ENCODE data around the gene B3GNT5.
"Not testable (repeated sequence)": the region's sequence is repeated elsewhere in the genome, so short reads cannot be mapped to it uniquely, and the experiment has no call there.

The B3GNT5 gene

DNA sequence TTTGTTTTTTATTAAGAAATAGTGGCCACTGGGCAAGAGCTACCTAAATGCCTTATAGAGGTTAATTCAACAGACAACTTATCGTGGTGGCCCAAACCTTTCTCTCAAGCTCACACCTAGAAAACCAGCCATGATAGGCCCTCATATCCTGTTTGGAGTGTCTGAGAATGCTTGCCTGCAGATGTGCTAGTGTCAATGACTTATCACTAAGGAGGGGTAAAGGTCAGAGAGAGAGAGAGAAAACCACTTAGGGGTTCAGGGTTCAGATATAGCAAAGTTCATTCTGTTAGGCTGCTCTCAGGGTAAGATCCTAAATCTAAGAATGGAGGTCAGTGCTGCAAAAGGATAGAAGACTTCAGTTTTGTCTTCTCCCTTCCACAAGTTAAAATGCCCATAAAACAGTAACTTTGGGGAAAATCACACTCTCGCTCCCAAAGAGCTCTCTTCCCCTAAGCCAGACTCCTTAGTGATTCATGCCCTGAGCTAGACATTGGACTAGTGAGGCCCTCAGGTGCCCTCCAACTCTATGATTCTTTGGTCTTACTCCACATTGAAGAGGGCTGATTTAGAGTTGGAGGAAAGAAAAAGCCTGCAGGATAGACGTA is 30.3 kb upstream of the B3GNT5 start:
- H3K36me3 Mint-ChIP-seq = no peaks in the 10 kb centered on the region
- H3K27ac Mint-ChIP-seq = no peak overlapping the region
- peaks cover 12% of the 10 kb centered on the region for H3K4me1 Mint-ChIP-seq
- no peaks in the 10 kb centered on the region for H3K9me3 Mint-ChIP-seq
- peak in 1 of 2 donors; percentile 2 for DNase-seq (ENCODE audit: low spot score in 2 of 2)
- ATAC-seq = no peak
- no peak overlapping the region for H3K4me3 Mint-ChIP-seq

DNA sequence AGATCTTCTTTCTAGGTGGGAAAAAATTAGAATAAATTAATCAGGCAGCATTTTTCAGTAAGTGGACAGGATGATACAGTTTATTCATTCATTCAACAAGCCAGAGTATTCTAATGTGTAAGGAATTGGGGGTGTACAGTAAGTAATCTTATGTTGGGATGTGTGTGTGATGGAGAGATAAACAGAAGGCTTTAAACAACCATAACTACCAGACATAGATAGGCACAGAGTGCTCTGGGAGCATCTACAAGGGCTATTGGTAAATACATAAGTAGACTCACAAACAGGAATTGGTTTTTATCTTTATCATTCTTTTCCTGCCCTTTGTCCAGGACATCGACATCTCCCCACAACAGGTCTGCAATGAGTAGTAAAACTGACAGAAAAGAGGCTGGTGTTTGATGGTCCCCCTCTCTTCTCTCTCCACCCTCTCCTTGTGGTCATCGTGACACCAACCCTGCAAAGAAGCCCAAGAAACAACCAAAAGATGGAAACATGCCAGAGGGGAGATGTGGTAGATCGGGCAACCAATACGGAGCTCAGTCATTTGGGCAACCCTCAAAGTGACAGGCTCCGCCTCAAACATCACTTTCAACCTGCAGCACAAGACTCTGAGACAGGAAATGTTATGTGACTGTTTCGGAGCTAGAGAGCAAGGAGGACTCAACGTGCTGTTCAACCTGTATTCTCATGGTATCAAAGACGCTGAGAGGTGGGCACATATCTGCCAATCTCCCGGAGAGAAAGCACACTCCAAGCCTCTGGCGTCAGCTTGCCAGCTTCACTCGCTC is 28.7 kb upstream of the B3GNT5 start:
- DNase-seq (ENCODE audit: low spot score in 2 of 2) (peak in 1 of 2 donors; percentile 50), ATAC-seq (peak; percentile 80)
- Mint-ChIP-seq H3K4me1 (peaks cover 12% of the 10 kb centered on the region), H3K4me3 (peak overlapping the region; percentile 6), H3K36me3 (no peaks in the 10 kb centered on the region), H3K9me3 (no peaks in the 10 kb centered on the region), H3K27ac (no peak overlapping the region)

DNA sequence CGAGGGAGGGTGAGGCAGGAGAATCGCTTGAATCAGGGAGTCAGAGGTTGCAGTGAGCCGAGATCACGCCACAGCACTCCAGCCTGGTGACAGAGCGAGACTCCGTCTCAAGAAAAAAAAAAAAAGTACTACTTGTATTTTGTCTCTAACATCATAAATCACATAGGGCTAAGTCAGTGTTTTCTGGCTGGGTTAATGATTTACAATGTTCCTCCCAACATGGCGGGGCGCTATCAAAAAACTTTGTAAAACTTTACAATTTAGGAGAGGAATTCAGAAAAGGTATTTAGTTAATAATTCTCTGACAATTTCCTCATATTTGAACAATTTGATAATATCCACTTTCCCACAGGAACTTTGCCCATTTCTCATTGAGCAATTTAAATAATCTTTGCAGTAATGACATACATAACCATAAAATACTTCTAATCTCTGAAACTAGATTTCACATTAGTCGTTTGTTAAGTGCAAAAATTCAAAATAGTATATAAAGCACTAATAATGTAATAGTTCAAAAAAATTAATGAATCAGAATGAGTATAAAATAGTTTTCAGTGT is 26.6 kb upstream of the B3GNT5 start:
- H3K4me1 Mint-ChIP-seq = peaks cover 12% of the 10 kb centered on the region
- ATAC-seq (no peak), DNase-seq (ENCODE audit: low spot score in 2 of 2) (no peak)
- no peak overlapping the region for H3K4me3 Mint-ChIP-seq
- no peaks in the 10 kb centered on the region for H3K36me3 Mint-ChIP-seq
- H3K9me3 Mint-ChIP-seq = no peaks in the 10 kb centered on the region
- H3K27ac Mint-ChIP-seq = no peak overlapping the region

DNA sequence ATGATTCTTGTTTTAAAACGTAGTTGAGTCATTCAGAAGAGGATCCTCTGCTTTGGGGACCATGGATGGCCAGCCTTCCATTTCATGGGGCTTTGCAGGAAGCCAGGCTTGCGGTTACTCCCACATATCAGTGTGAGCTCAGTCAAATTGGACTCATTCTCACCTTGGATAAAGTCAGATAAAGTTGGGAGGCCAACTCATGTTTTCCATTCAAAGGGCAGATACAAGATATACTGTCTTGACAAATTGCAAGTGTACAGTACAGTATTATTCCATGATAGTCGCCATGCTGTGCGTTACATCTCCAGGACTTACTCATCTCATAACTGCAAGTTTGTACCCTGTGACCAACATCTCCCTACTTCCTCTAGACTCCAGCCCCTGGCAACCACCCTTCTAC is 25.5 kb upstream of the B3GNT5 start:
- no peaks in the 10 kb centered on the region for H3K9me3 Mint-ChIP-seq
- no peak overlapping the region for H3K4me3 Mint-ChIP-seq
- H3K27ac Mint-ChIP-seq = no peak overlapping the region
- H3K4me1 Mint-ChIP-seq = peaks cover 12% of the 10 kb centered on the region
- no peaks in the 10 kb centered on the region for H3K36me3 Mint-ChIP-seq
- no peak for DNase-seq (ENCODE audit: low spot score in 2 of 2)
- no peak for ATAC-seq

DNA sequence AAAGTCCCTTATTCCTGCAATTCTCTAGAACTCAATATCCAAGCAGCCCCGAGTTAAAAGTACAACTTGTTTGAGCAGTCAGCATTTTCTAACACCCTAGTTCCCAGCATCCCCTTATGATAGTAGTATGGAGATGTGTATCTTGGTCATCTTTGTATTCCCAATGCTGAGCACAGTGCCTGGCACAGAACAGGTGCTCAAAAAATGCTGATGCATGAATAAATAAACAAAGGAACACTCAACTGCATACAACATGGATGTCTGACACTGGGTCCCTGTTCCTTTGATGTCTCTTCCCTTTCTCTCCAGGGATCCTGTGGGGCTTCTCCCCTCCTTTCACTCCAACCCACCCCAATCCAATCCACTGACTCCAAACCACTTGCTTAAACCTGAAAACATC is 23.9 kb upstream of the B3GNT5 start:
- no peaks in the 10 kb centered on the region for H3K36me3 Mint-ChIP-seq
- H3K4me3 Mint-ChIP-seq = no peak overlapping the region
- no peak for DNase-seq (ENCODE audit: low spot score in 2 of 2)
- H3K9me3 Mint-ChIP-seq = no peaks in the 10 kb centered on the region
- no peak overlapping the region for H3K27ac Mint-ChIP-seq
- ATAC-seq = no peak
- H3K4me1 Mint-ChIP-seq = peaks cover 11% of the 10 kb centered on the region

DNA sequence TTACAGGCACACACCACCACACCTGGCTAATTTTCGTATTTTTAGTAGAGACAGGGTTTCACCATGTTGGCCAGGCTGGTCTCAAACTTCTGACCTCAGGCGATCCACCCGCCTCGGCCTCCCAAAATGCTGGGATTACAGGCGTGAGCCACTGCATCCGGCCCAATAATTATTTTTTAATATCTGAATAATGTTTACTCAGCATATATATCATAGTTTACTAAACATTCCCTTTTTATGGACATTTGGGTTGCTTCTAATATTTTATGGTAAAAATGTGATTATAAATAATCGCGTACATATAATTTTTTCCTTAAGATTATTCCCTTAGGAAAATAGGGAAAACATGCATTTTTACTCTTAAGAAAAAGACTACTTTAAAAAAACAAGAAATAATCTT is 22.8 kb upstream of the B3GNT5 start:
- H3K4me1 Mint-ChIP-seq; H3K4me3 Mint-ChIP-seq; H3K9me3 Mint-ChIP-seq; ATAC-seq; DNase-seq (ENCODE audit: low spot score in 2 of 2); H3K36me3 Mint-ChIP-seq; H3K27ac Mint-ChIP-seq: not testable (repeated sequence)

DNA sequence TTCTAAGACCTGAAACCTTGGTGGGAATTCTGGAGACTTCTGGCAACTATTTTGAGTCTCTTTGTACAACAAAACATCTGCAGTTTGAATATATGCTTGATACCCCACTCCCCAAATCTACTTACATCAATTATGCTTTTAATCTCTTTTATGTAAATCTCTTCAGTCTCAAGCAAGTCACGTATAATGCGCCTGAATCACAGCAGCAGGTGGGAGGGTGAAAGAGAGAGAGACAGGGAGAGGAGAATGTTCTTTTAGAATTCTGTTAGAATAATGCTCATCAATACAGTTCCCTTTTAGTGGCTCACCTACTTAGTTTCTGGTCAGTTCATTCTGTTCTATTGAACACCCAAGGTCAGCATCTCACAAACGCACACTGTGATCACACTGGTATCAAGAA is 22.2 kb upstream of the B3GNT5 start:
- H3K4me1 Mint-ChIP-seq = no peaks in the 10 kb centered on the region
- no peak overlapping the region for H3K4me3 Mint-ChIP-seq
- DNase-seq (ENCODE audit: low spot score in 2 of 2) (no peak), ATAC-seq (no peak)
- no peaks in the 10 kb centered on the region for H3K36me3 Mint-ChIP-seq
- no peak overlapping the region for H3K27ac Mint-ChIP-seq
- no peaks in the 10 kb centered on the region for H3K9me3 Mint-ChIP-seq

DNA sequence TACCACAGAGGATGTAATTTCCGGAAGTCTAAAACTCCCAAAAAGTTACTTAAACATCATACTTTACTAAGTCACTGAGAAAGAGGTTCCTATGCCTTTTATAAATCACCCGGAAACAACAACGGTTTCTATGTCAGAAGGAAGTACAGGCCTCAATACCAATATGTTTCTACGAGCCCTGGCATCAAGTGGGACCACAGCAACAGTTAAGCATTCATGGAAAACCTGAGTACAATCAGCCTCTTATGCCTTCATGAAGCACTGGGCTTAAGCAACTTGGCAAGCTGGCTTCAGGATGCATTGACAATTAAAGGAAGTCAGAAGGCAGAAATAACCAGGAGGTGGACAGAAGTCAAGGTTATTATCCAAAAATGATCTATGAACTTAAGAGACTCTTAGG is 19.1 kb upstream of the B3GNT5 start:
- Mint-ChIP-seq H3K27ac (no peak overlapping the region), H3K36me3 (no peaks in the 10 kb centered on the region), H3K4me1 (no peaks in the 10 kb centered on the region), H3K4me3 (no peak overlapping the region), H3K9me3 (no peaks in the 10 kb centered on the region)
- ATAC-seq = no peak
- no peak for DNase-seq (ENCODE audit: low spot score in 2 of 2)

DNA sequence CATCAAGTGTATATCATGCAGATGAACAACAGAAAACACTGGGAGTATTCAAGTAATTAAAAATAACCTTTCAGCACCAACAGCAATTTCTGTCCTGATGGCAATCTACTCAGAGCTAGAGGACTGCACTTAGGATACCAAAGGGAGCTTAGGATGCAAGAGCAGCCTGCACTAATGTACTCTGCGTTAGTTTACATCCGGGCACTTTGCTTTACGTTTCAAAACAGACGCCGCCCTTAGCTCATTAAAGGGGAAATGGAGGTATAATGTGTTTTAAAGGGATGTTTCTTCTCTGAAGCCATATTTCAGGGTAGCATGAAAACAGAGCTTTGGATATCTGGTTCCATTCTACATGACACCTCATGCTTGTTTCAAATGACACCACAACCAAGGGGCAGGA is 14.0 kb upstream of the B3GNT5 start:
- Mint-ChIP-seq H3K36me3 (no peaks in the 10 kb centered on the region), H3K9me3 (peaks cover 9% of the 10 kb centered on the region), H3K4me1 (no peaks in the 10 kb centered on the region), H3K4me3 (no peak overlapping the region), H3K27ac (no peak overlapping the region)
- ATAC-seq (no peak), DNase-seq (ENCODE audit: low spot score in 2 of 2) (no peak)

DNA sequence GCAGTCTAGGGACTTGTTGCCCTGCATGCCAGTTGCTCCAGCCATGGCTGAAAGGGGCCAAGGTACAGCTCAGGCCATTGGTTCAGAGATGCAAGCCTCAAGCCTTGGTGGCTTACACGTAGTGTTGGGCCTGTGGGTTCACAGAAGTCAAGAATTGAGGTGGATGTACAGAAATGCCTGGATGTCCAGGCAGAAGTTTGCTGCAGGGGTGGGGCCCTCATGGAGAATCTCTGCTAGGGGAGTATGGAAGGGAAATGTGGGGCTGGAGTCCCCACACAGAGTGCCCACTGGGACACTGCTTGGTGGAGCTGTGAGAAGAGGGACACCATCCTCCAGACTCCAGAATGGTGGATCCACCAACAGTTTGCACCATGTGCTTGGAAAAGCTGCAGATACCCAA is 10.6 kb upstream of the B3GNT5 start:
- Mint-ChIP-seq H3K36me3 (no peaks in the 10 kb centered on the region), H3K4me3 (no peak overlapping the region), H3K27ac (no peak overlapping the region), H3K4me1 (no peaks in the 10 kb centered on the region), H3K9me3 (peaks cover 9% of the 10 kb centered on the region)
- no peak for ATAC-seq
- no peak for DNase-seq (ENCODE audit: low spot score in 2 of 2)

DNA sequence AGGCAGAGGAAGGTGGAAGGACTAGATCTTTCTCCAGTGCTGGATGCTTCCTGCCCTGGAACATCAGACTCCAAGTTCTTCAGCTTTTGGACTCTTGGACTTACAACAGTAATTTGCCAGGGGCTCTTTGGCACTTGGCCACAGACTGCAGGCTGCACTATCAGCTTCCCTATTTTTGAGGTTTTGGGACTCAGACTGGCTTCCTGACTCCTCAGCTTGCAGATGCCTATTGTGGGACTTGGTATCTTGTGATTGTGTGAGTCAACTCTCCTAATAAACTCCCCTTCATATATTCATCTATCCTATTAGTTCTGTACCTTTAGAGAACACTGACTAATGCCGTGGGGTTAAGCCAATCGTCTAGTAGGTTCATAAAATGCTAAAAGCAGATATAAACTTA is 8.8 kb upstream of the B3GNT5 start:
- Mint-ChIP-seq H3K9me3 (peaks cover 9% of the 10 kb centered on the region), H3K4me3 (no peak overlapping the region), H3K36me3 (no peaks in the 10 kb centered on the region), H3K27ac (no peak overlapping the region), H3K4me1 (no peaks in the 10 kb centered on the region)
- ATAC-seq = no peak
- DNase-seq (ENCODE audit: low spot score in 2 of 2) = no peak

DNA sequence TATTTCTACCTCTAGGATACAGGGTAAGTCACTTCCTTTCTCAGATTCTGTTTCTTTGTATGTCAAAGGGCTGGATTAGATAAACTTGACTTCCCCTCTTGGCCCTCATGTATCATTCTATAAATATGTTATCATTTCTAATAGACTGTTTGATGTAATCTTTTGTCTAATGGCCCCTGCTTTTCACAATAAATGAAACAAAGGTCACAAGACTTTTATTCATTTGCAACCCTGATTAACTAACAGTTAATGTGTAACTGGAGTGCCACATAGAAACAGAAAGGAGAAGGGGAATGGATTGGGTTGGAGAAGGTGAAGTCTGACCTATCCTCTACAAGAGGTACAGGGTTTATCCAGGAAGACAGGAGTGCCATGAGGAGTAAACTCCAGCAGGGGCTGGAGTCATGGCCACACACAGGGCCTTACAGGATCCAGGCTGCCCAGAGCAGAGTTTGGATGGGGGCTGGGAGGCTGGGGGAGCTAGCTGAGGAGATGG is 8.0 kb upstream of the B3GNT5 start:
- ATAC-seq (no peak), DNase-seq (ENCODE audit: low spot score in 2 of 2) (no peak)
- peaks cover 9% of the 10 kb centered on the region for H3K9me3 Mint-ChIP-seq
- no peak overlapping the region for H3K27ac Mint-ChIP-seq
- no peak overlapping the region for H3K4me3 Mint-ChIP-seq
- no peaks in the 10 kb centered on the region for H3K36me3 Mint-ChIP-seq
- no peaks in the 10 kb centered on the region for H3K4me1 Mint-ChIP-seq

DNA sequence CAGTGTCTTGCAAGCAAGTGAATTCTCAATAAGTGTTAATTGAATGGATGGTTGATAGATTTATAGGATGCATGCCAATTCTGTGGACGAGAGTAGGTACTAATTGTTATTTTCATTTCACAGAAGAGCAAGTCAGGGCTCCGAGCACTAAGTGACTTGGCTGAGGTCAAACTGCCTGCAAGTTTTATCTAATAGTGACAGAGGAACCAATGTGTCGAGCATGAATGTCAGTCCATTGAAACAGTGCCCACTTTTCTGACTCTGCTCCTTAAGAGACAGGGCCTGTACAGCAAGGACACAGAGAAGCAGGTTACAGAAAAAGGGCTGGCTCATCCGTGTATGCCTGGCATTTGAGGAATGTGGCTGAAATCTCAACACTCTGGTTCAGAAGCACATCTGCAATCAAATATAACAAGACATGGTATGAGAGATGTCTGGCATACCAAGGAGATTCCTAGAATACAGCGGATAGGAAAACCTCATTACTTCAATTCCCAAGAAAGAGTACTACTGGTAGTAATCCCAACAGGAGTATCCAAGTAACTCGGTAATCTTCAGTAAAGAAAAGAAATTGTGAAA is 6.0 kb upstream of the B3GNT5 start:
- Mint-ChIP-seq H3K4me3 (no peak overlapping the region), H3K4me1 (no peaks in the 10 kb centered on the region), H3K27ac (no peak overlapping the region), H3K9me3 (peaks cover 3% of the 10 kb centered on the region), H3K36me3 (no peaks in the 10 kb centered on the region)
- DNase-seq (ENCODE audit: low spot score in 2 of 2) (peak in 1 of 2 donors; percentile 29), ATAC-seq (no peak)

DNA sequence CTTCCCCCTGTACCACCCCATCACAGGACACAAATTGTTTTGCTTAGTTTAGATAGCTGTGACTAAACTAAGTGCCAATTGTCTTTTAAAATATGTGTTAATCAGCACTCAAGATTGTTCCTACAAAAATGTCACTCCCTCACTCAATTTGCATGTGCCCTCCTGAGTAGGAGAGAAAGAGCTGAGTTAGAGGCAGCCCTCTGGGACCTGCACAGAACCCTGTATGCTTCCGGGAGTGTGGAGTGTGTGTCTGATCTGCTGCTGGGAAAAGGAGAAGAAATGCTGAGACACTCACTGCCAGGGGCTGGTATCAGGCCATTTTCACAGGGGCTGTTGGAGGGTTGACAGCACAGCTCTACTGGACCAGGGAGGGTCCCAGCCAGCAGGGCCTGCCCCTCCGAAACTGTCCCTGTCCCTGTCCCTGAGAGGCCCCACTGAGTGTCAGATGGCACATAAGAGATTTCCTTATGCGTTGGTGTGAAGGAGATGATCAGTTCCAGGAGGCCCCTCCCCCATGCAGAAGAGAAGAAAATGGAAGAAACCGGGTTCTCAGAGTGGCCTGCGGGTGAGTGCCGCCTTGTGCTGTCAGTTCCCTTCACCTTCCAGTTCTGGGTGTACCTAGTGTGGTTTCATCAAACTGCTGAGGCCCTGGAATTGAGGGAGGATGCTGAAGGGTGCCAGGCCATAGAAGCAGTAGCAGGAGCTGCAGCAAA is 3.9 kb upstream of the B3GNT5 start:
- Mint-ChIP-seq H3K4me1 (no peaks in the 10 kb centered on the region), H3K4me3 (no peak overlapping the region), H3K36me3 (no peaks in the 10 kb centered on the region), H3K9me3 (no peaks in the 10 kb centered on the region), H3K27ac (no peak overlapping the region)
- DNase-seq (ENCODE audit: low spot score in 2 of 2) (peak in 1 of 2 donors; percentile 43), ATAC-seq (no peak)

DNA sequence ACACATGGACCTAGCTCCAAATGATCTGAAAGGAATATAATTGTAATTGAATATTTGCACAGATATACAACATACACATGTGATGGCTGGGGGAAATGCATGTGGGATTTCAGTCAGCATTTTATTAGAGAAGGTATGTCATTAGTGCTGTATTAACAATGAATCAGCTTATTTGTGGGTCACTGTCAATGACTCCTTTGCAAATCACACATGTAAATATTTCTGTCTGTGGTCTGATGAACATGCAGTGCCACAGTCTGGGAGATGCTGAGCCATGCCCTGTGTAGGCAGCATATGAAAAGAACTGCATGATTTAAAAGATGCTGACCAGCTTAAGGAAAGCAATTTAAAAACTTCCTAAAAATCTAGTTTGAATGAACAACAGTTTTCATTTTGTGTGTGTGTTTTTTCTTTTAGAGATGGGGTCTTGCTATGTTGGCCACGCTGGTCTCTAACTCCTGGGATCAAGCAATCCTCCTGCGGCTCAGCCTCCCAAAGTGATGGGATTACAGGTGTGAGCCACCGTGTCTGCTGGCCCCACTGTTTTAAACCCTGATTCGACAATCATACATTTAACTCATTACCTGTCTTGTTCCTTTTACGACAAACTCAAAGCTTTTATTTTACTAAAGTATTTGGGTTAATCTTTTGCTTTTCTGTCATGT is 803 bp upstream of the B3GNT5 start:
- Mint-ChIP-seq H3K36me3 (no peaks in the 10 kb centered on the region), H3K27ac (no peak overlapping the region), H3K9me3 (no peaks in the 10 kb centered on the region), H3K4me1 (no peaks in the 10 kb centered on the region), H3K4me3 (peak overlapping the region; percentile 76)
- ATAC-seq (no peak), DNase-seq (ENCODE audit: low spot score in 2 of 2) (peak in 1 of 2 donors; percentile 25)
